Caco-2 (cell line): ENCODE measurements around the gene ADGRG1. TPM values are rescaled to one million over a fixed set of nuclear protein-coding genes. Genes with fewer than 3 reads are reported as not detected.
A peak's percentile ranks its signal among the peaks of the same experiment; 100 is the strongest.

ENCODE experiments used
- BruUV-seq: library from RNA; stranded (reverse); fragments of 400-500 nt; replicated peaks from 2 replicates; lab custom pipeline; 2021; lab: Mats Ljungman, UMichigan
- CTCF ChIA-PET: fragments of 300-600 bp; sonication (Branson Sonifier 250); formaldehyde crosslinking; loops from one replicate; lab custom pipeline; 2022; ENCODE audit warnings: antibody characterized with exemption; lab: Charles Lee
- POLR2A ChIA-PET: fragments of 300-600 bp; sonication (Branson Sonifier 250); formaldehyde crosslinking; loops from one replicate; lab custom pipeline; 2022; ENCODE audit warnings: antibody characterized with exemption; lab: Charles Lee
- DNase-seq, 2 experiments: peaks; one replicate each; pipeline versions ENCODE4 v3.0.0 to v3.0.0-alpha.2; 2020 to 2022
- H3K27me3 ChIP-seq: replicated peaks from 2 replicates; pipeline ENCODE4 v1.6.0; 2011; ENCODE audit warnings: low read length; ENCODE audit not compliant: control insufficient read depth, insufficient read depth
- H3K36me3 ChIP-seq: 2 replicates; pipeline ENCODE4 v1.5.1; 2011; ENCODE audit warnings: low read length; ENCODE audit not compliant: control insufficient read depth, insufficient read depth
- H3K4me1 ChIP-seq: fragments of 250-450 bp; sonication (Bioruptor Pico); 2 replicates; pipeline ENCODE4 v1.5.1; 2020; ENCODE audit warnings: mild to moderate bottlenecking
- H3K4me3 ChIP-seq: 2 replicates; pipeline ENCODE4 v1.5.1; 2011; ENCODE audit warnings: low read depth, mild to moderate bottlenecking, control low read depth, low read length
- H3K9me3 ChIP-seq: fragments of 250-450 bp; sonication (Bioruptor Pico); 2 replicates; pipeline ENCODE4 v1.5.1; 2020; ENCODE audit warnings: mild to moderate bottlenecking, moderate library complexity
- H3K27ac Mint-ChIP-seq: one replicate; pipeline ENCODE4 v1.8.0; 2022; ENCODE audit warnings: mixed read lengths; ENCODE audit not compliant: unreplicated experiment
- H3K27me3 Mint-ChIP-seq: one replicate; pipeline ENCODE4 v1.8.0; 2022; ENCODE audit warnings: mixed read lengths; ENCODE audit not compliant: insufficient read depth, unreplicated experiment
- H3K36me3 Mint-ChIP-seq: one replicate; pipeline ENCODE4 v1.8.0; 2022; ENCODE audit warnings: mild to moderate bottlenecking, mixed read lengths; ENCODE audit not compliant: insufficient read depth, unreplicated experiment
- H3K4me1 Mint-ChIP-seq: one replicate; pipeline ENCODE4 v1.8.0; 2022; ENCODE audit warnings: low read depth, mixed read lengths; ENCODE audit not compliant: unreplicated experiment
- H3K4me3 Mint-ChIP-seq: one replicate; pipeline ENCODE4 v1.8.0; 2022; ENCODE audit warnings: mild to moderate bottlenecking, moderate library complexity, mixed read lengths; ENCODE audit not compliant: unreplicated experiment
- H3K9me3 Mint-ChIP-seq: one replicate; pipeline ENCODE4 v1.8.0; 2022; ENCODE audit warnings: mixed read lengths; ENCODE audit not compliant: unreplicated experiment
- intact Hi-C: fragments of 100-400 bp; cut with micrococcal nuclease; formaldehyde crosslinking; loops from one replicate; pipeline ENCODE4 v1.10.0; 2022; ENCODE audit not compliant: unreplicated experiment
- total RNA-seq: library from RNA; stranded (reverse); gene quantifications from 2 replicates; pipeline ENCODE4 v1.2.3, GENCODE V29; 2022
- TF ChIP-seq, protein P1 (sequence below), 2 experiments: fragments of 200-600 bp in 1 of 2; IDR thresholded peaks; 1 replicate in 1 of 2; 2 replicates in 1 of 2; pipeline versions ENCODE4 v1.5.1 to v1.8.0; 2011 to 2022; ENCODE audit warnings: antibody characterized with exemption in 1 of 2, control low read depth in 1 of 2, inconsistent platforms in 1 of 2, low read depth in 1 of 2, low read length in 1 of 2, mild to moderate bottlenecking in 1 of 2, moderate library complexity in 1 of 2; ENCODE audit not compliant: insufficient read depth in 1 of 2, severe bottlenecking in 1 of 2, unreplicated experiment in 1 of 2

Gene ADGRG1
- total RNA-seq, 1 experiment from 2014 or later, result 195 TPM

DNA sequence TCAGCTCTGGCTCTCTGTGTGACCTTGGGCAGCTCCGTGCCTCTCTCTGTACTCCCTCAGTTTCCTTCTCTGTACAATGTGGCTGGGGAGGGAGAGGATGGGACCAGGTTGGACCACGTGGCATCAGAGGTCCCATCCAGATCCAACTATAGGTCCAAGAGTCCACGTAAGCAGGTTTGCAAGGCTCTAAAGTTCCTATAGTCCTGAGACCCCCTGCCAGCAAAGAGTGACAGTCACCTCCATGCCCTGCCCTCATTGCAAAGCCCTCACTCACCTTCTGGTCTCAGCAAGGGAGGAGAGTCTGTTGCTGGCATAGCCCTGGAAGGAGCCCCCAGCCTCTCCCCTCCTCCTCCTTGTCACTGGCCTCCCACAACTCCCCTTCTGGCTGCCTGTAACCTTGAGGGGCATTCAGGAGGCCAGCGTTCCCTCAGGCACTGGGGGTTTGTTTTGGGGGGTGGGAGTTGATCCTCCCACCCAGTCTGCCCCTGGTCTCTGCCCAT lies 60.1 kb downstream of the ADGRG1 start:
- TF ChIP-seq, protein P1, sequence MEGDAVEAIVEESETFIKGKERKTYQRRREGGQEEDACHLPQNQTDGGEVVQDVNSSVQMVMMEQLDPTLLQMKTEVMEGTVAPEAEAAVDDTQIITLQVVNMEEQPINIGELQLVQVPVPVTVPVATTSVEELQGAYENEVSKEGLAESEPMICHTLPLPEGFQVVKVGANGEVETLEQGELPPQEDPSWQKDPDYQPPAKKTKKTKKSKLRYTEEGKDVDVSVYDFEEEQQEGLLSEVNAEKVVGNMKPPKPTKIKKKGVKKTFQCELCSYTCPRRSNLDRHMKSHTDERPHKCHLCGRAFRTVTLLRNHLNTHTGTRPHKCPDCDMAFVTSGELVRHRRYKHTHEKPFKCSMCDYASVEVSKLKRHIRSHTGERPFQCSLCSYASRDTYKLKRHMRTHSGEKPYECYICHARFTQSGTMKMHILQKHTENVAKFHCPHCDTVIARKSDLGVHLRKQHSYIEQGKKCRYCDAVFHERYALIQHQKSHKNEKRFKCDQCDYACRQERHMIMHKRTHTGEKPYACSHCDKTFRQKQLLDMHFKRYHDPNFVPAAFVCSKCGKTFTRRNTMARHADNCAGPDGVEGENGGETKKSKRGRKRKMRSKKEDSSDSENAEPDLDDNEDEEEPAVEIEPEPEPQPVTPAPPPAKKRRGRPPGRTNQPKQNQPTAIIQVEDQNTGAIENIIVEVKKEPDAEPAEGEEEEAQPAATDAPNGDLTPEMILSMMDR (IDR thresholded peaks at IDR 0.05; ENCODE audit: insufficient read depth in 1 of 2, low read depth in 1 of 2, low read length in 1 of 2, severe bottlenecking in 1 of 2, unreplicated experiment in 1 of 2), result no peak
- Mint-ChIP-seq H3K36me3 (no peaks in the 10 kb centered on the region), H3K4me1 (peaks cover 19% of the 10 kb centered on the region), H3K9me3 (no peaks in the 10 kb centered on the region), H3K4me3 (no peak overlapping the region), H3K27me3 (no peaks in the 10 kb centered on the region), H3K27ac (no peak overlapping the region)
- ChIA-PET CTCF (no interaction called here), POLR2A (no interaction called here)
- Histone ChIP-seq H3K9me3 (no peaks in the 10 kb centered on the region; the same call in 1 of the 2 replicates), H3K27me3 (no peaks in the 10 kb centered on the region), H3K4me3 (no peak overlapping the region), H3K4me1 (no peaks in the 10 kb centered on the region; the same call in 1 of the 2 replicates), H3K36me3 (no peaks in the 10 kb centered on the region)
- peak in 1 of 2 experiments; percentile 19 for DNase-seq
- no TSS peak for BruUV-seq
- intact Hi-C loops, result no loop called here

DNA sequence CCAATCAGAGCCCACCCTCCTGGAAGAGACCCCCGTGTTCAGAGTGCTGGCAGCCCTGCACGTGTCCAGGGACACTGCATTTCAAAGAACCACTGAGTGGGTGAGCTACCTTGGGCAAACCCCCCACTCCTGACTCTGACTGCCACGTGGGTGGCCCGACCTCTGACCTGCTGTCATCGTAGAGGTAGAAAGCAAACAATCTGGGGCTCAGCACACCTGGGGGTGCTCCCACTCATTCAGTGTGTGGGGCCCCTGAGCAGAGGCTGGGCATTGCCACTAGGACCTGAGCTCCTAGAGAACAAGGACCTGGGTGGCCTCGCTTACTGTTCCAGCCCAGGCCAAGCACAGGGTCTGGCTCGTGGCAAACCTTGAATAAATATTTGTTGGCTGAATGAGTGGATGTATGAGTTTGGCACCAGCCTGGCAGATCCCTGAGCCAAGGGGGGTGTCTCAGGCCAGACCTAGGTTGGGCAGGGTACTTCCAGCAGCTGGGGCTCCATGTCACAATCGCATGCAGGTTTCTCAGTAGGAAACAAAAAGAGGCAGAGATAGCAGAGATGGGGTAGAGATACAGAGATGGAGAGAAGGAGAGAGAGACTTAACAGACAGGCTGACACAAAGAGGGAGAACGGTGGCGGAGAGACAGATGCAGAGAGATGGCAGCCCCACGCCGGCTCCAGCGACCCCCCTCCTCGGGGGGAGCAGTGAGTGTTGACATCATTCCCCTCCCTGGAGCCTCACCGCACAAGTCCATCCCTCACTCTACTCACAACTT lies 60.7 kb downstream of the ADGRG1 start:
- Histone ChIP-seq H3K4me1 (peaks cover 2% of the 10 kb centered on the region), H3K36me3 (no peaks in the 10 kb centered on the region), H3K27me3 (no peaks in the 10 kb centered on the region), H3K9me3 (no peaks in the 10 kb centered on the region; the same call in 1 of the 2 replicates), H3K4me3 (no peak overlapping the region)
- Mint-ChIP-seq H3K27ac (no peak overlapping the region), H3K4me3 (no peak overlapping the region), H3K9me3 (no peaks in the 10 kb centered on the region), H3K36me3 (no peaks in the 10 kb centered on the region), H3K4me1 (peaks cover 19% of the 10 kb centered on the region), H3K27me3 (no peaks in the 10 kb centered on the region)
- TF ChIP-seq, protein P1 (IDR thresholded peaks at IDR 0.05; ENCODE audit: insufficient read depth in 1 of 2, low read depth in 1 of 2, low read length in 1 of 2, severe bottlenecking in 1 of 2, unreplicated experiment in 1 of 2), result no peak
- peak in 1 of 2 experiments; percentile 22 for DNase-seq
- CTCF ChIA-PET, result interaction anchor here (0.6 kb wide), 1 partner anchor 98 kb away, joined by 3 read pairs; no protein-coding TSS in a partner anchor
- no TSS peak for BruUV-seq
- POLR2A ChIA-PET, result no interaction called here
- intact Hi-C loops, result no loop called here

DNA sequence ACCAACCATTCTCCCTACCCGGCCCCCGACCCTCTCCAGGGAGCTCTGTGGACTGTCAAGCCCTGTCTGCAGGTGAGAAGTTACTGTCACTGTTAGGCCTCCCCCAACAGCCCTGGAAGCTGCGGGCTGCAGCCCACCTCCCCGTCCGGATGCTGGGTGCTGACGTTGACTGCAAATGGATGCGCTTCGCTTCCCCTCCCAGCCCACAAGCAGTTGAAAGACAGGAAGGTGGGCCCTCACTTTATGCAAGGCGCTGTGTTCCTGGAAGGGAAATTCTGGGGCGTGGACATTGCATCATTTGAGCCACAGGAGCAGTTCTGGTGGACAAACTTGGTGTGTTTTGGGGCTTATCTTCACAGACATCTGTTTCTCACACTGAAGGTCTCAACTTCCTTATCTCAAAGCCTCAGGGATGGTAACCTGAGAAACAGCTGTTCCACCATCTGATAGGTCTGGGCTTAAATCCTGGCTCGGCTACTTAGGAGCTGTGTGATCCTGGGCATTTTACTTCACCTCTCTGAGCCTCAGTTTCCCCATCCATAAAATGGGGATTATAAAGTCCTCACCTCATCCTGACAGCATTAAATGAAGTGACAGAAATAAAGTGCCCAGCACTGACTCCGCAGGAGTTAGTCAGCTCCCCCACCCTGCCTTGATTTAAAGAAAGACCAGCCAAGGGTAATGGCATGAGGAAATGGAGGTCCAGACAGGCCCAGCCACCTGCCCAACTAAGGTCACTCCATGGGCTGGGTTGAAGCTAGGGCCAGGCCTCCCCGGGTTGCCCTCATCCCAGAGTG lies 61.5 kb downstream of the ADGRG1 start:
- H3K4me3 Mint-ChIP-seq, result no peak overlapping the region
- H3K27me3 Mint-ChIP-seq, result no peaks in the 10 kb centered on the region
- BruUV-seq, result no TSS peak
- Histone ChIP-seq H3K9me3 (no peaks in the 10 kb centered on the region; the same call in 1 of the 2 replicates), H3K36me3 (no peaks in the 10 kb centered on the region), H3K27me3 (no peaks in the 10 kb centered on the region), H3K4me3 (no peak overlapping the region), H3K4me1 (peaks cover 5% of the 10 kb centered on the region)
- no peaks in the 10 kb centered on the region for H3K9me3 Mint-ChIP-seq
- H3K4me1 Mint-ChIP-seq, result peaks cover 19% of the 10 kb centered on the region
- H3K36me3 Mint-ChIP-seq, result no peaks in the 10 kb centered on the region
- H3K27ac Mint-ChIP-seq, result no peak overlapping the region
- POLR2A ChIA-PET, result interaction anchor here (1.2 kb wide), 1 partner anchor 14 kb away, joined by 3 read pairs; no protein-coding TSS in a partner anchor
- DNase-seq, result peak in 1 of 2 experiments; percentile 46
- intact Hi-C loops, result no loop called here
- CTCF ChIA-PET, result interaction anchor here (0.6 kb wide), 1 partner anchor 99 kb away, joined by 3 read pairs; no protein-coding TSS in a partner anchor
- TF ChIP-seq, protein P1 (IDR thresholded peaks at IDR 0.05; ENCODE audit: insufficient read depth in 1 of 2, low read depth in 1 of 2, low read length in 1 of 2, severe bottlenecking in 1 of 2, unreplicated experiment in 1 of 2), result no peak
